IPS-18c (cell line): Measurements from ENCODE around the gene BANF1.

Experiments used
- H3K4me3 ChIP-seq: 2 replicates; pipeline ENCODE4 v1.7.0; 2013; ENCODE audit warnings: low read depth, mild to moderate bottlenecking, low read length, moderate library complexity; ENCODE audit not compliant: insufficient read depth
- H3K9me3 ChIP-seq: one replicate; pipeline ENCODE4 v1.6.1; 2013; ENCODE audit warnings: mild to moderate bottlenecking, low read length, moderate library complexity; ENCODE audit not compliant: control insufficient read depth, insufficient read depth

The BANF1 gene

DNA sequence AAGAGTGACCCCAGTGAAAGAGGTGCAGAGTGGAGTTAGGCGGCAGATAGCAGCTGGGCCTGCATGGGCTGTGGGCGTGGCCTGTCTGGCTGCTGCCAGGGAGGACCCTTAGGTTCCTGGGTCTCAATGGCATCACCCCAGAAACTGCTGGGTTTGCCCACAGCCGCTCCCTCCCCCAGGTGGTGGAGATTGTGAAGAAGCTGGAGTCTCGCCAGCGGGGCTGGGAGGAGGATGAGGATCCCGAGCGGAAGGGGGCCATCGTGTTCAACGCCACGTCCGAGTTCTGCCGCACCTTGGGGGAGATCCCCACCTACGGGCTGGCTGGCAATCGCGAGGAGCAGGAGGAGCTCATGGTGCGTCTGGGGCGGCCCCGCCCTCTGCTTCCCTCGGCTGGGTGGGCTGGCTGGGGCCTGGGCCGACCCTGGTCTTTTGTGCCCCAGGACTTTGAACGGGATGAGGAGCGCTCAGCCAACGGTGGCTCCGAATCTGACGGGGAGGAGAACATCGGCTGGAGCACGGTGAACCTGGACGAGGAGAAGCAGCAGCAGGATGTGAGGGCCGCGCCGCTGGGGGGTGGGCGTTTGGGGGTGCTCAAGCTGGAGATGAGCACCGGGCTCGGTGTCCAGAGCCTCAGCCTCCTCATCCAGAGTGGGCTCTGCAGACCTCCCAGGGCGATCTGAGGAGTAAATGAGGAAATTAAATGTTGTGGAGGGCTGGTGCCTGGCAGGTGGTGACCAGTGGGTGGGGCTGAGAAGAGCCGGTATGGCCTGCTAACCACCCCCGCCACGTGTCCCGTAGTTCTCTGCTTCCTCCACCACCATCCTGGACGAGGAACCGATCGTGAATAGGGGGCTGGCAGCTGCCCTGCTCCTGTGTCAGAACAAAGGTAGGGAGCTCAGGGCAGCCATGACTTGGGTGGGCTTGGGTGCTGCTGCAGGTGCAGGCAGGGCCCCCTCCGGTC lies 25.8 kb upstream of the BANF1 start:
- H3K9me3 ChIP-seq, result peaks cover 2% of the 10 kb centered on the region

GRCh38 chr11:65977621-65978390 lies 24.5 kb upstream of the BANF1 start:
- no peak overlapping the region for H3K4me3 ChIP-seq
- H3K9me3 ChIP-seq, result peaks cover 2% of the 10 kb centered on the region

More for the DNA sequence above, 25.8 kb upstream of the BANF1 start:
- no peak overlapping the region for H3K4me3 ChIP-seq

- no peak overlapping the region for H3K4me3 ChIP-seq
- peaks cover 2% of the 10 kb centered on the region for H3K9me3 ChIP-seq
Observed at GRCh38 chr11:65978391-65979238, 23.7 kb upstream of the BANF1 start.

DNA sequence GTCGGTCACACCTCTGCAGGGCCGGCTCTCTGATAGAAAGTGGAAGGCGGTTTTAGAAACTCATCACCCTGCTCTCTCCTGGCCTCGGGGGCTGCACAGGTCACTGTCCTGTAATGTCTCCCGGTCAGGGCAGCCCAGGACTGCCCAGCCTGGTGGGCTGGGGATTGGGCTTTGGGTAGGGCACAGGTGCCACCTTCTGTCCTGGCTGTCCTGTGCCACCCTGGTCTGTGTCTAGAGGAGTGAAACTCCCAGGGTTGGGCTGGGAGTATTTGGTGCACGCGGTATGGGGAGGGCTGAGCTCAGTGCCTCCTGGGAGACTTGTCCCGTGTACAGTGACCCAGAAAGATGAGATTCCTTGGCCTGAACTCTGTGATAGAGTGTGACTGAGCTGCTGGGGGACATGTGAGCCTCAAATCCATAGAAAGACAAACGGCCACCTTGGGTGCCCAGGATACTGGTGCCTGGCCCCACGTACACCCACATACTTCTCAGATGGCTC lies 23.0 kb upstream of the BANF1 start:
- Histone ChIP-seq H3K9me3 (peaks cover 2% of the 10 kb centered on the region), H3K4me3 (no peak overlapping the region)

DNA sequence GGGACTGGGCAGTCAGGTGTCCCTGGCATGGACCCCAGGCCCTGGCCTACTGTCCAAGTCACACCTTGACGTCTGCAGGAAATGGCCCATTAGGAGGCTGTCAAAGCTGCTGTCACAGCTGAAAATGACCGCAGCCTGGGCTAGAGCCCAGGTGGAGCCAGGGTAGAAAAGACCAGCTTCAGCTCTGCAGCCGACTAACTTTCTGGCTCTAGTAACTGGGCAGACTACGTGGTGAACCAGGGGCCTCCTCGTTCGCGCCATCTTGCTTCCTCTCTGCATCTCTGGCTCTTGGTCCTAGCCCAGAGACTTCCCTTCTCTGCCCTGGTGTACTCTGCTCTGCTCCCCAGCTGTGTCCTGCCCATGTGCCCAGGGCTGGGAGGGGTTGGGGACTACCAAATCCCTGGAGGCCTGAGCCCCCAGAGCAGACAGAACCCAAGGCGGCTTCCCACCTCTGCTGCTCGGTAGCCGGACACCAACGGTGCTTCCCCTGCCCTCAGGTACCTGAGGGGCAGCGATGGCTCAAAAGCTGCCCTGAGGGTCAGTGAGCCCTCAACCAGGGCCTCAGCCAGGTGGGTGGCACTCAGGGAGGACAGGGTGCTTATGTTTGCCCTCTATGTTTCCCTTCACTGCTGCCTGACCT lies 21.1 kb upstream of the BANF1 start:
- H3K9me3 ChIP-seq, result peaks cover 2% of the 10 kb centered on the region
- H3K4me3 ChIP-seq, result no peak overlapping the region

GRCh38 chr11:65981972-65982823 lies 20.1 kb upstream of the BANF1 start:
- peaks cover 2% of the 10 kb centered on the region for H3K9me3 ChIP-seq
- H3K4me3 ChIP-seq, result no peak overlapping the region

DNA sequence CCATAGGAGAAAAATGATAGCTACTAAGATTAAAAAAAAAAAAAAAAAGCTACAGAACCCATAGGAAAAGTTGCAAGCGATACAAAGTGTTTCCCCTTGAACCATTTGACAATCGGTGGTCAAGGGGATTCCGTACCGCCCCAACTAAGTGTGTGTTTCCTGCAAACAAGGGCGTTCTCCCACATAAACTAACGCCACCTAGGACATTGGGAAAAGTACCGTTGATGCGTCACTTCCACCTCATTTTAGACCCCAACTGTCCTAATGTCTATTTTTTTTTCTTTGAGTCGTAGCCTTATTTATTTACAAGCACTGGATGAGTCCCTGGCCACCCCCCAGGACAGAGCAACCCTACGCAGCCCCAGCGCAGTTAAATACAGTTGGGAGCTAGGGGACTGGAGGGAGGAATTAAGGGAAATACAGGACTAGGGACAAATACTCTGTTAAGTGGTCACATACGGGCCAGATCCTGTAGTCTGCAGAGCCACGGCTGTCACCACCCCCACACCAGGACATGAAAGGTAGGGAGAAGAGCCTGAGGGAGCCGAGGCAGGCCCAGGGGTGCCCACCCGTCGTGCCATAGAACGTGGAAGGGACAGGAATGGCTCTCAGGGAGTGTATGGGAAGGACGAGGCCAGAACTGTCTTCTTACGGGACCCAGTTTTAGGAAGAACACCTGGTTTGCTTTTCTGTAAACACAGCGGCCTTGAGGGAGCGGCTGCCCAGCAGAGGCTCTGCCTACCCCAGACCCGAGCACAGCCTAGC lies 19.3 kb upstream of the BANF1 start:
- Histone ChIP-seq H3K9me3 (no peaks in the 10 kb centered on the region), H3K4me3 (no peak overlapping the region)

DNA sequence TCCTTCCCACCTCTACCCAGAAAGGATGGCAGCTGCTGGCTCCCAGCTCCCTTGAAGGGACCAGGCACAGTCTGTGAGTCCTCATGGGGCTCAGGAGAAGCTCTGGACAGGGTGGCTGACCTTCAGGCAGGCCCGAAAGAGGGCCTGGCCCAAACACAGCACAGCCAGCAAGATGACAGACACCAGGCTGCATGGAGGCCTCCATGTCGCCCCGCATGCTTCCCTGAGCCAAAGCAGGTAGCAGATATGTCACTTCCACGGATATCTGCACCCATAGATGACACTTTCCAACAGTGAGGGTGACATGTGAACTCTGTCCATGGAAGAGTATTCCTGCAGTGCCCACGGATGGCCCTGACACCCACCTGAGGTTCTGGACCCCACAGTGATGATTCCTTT lies 18.7 kb upstream of the BANF1 start:
- Histone ChIP-seq H3K4me3 (no peak overlapping the region), H3K9me3 (no peaks in the 10 kb centered on the region)

GRCh38 chr11:65987336-65987735 lies 15.0 kb upstream of the BANF1 start:
- H3K4me3 ChIP-seq, result no peak overlapping the region
- H3K9me3 ChIP-seq, result no peaks in the 10 kb centered on the region

- H3K4me3 ChIP-seq, result no peak overlapping the region
- no peaks in the 10 kb centered on the region for H3K9me3 ChIP-seq
Observed at GRCh38 chr11:65988791-65989592, 13.3 kb upstream of the BANF1 start.

- H3K9me3 ChIP-seq, result no peaks in the 10 kb centered on the region
- H3K4me3 ChIP-seq, result no peak overlapping the region
Observed at GRCh38 chr11:65992056-65992455, 10.2 kb upstream of the BANF1 start.

- H3K9me3 ChIP-seq, result no peaks in the 10 kb centered on the region
Observed at GRCh38 chr11:65997286-65997685, 5.0 kb upstream of the BANF1 start.

DNA sequence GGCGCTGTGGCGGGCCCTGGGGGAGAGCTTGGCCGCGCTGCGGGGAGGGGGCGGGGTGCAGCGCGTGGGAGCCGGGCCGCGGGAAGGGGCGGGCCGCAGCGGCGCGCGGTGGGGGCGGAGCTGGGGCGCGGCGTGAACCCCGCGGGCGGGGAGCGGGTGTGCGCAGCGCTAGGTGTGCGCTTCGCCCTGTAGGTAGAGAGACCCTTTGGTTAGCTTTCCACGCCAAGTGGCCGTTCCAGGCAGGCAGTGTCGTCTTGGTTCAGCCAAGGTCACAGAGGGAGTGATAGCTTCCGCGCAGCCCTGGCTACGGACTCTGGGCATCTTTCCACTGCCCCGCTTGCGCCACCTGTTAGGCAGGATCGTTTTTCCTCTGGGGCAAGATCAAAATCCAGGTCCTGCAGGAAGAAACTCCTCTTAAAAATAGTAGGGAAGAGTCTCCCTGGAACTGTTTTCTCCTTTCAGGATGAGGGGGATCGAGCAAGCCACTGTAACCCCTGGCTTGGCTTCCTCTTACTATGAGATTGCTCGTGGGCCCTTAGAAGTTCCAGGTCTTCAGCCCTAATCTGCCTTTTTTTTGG lies 434 bp downstream of the BANF1 start:
- H3K4me3 ChIP-seq, result peak overlapping the region; percentile 100
- no peaks in the 10 kb centered on the region for H3K9me3 ChIP-seq

More at GRCh38 chr11:65997286-65997685, 5.0 kb upstream of the BANF1 start:
- H3K4me3 ChIP-seq, result no peak overlapping the region

- no peaks in the 10 kb centered on the region for H3K9me3 ChIP-seq
- H3K4me3 ChIP-seq, result peak overlapping the region; percentile 100
Observed at GRCh38 chr11:66003291-66003690, 988 bp downstream of the BANF1 start.
